NOMO-1 treated with dmso at 0.1 percent for 144 hours (cell line): ENCODE measurements around the gene SORCS2.

Experiments used
- DNase-seq: peaks from one replicate; lab custom pipeline; 2025; ENCODE audit not compliant: unreplicated experiment; lab: John Stamatoyannopoulos, UW

SORCS2 gene

DNA sequence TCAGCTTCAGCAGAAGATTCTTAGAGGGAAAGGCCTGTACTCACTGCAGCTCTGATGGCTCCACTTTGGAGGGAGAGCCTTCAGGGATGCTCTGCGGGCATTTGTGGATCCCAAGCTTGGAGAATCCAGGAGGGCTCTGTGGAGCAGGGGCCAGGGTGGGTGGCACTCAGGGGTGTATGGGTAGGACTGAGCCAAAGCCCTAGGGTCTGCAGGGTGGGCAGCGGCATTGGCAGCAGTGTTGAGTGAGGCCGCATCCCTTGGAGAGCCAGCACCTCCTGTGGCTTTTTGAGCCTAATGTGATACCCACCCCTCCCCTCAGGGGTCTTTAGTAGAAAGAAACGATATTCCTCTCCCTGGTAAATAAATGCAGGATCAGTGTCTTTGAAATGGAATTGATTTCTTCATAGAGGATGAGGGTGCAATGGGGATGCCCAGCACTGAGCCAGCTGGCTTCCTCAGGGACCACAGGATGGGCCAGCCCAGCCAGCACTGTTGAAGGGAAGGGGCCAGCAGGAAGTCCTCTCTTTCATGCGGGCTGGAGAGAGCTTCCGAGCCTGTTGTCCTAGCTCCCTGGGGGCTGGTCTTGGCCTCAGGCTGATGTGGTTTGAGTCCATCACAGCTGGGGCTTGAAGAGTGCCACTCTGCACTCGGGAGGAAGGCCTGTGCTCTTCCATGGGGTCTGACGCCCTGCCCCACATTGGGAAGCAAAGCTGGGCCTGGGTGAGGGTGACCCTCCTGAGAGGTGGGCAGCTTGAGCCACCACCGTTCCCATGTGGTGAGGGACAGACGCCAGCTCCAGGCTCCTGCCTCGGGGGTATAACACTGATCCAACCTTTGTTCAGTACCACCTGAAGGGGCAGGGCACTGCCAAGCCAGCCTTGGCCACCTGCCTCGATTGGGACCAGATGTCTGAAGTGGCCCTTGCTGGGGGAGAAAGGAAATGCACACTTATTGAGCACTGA, 192.9 kb downstream of the SORCS2 start:
- DNase-seq: no peak

DNA sequence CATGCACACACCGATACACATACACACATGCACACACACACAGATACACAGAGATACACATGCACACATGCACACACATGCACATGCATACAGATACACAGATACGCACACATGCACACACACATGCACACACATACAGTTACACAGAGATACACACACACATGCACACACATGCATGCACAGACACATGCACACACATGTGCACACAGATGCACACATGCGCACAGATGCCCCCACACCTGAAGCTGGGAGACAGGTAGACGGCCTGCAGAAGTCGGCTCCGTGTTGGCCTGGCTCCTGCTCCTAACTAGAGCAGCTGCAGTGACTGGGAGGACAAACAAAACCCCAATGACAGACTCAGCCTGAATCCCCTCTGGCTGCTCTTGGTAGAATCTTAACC, 195.6 kb downstream of the SORCS2 start:
- no peak for DNase-seq

DNA sequence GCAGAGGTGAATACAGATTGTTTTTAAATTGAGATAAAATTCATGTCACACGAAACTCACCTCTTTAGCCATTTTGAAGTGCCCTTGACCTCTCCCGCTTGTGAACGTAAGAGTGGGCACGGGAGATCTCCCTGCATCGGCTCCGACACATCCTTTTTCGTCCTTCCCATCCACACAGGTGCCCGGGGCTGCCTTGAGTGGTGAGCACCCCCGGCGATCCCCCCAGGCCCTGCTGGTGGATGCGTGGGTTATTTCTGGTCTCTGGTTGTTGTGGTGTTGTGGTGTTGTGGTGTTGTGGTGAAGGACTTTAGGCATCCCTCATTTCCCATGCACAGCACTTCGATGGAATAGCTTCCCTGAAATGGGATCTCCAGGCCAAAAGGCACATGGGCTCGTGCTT, 196.3 kb downstream of the SORCS2 start:
- no peak for DNase-seq

DNA sequence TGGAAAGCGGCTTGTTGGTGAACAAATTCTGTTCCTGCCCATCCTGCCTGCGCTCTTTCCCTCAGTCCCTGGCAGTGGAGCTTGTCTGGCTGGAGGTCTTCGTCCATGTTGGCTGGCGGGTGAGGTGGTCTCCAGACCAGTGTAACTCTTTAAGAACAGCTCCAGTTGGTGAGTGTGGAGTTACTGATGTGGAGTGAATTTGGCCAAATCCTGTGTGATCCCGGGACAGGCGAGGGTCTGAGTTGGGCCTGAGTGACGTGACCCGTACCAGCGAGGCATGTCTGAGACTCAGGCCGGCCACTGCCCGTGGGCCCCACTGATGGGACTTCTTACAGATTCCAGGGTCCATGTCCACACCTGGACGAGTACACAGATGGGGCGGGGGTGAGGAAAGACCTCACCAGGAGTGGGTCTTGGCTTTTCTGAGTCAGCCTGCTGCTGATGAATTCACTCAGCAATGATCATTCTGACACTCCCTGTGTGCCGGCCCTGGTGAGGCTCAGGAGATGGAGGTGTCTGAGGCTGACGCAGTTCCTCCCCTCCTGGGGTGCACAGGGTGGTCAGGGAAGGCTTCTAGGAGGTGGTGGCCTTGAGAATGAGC, 196.9 kb downstream of the SORCS2 start:
- no peak for DNase-seq

DNA sequence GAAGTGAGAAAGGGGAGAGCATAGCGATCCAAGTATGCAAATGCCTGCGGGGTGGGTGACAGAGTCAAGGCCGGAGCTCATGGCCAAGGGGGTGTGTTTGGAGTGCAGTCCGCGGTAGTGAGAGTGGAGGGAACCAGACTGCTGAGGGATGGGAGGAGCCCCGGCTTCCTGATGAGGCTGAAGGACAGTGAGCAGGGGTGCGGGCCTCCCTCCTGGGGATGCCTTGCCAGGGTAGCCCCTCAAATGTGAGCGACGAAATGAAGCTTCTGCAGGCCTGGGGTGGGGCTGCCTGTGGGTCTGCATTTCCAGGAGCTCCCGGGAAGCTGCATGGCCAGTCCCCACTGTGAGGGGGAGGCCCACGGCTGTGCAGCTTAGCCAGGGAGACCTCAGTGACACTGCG, 197.4 kb downstream of the SORCS2 start:
- no peak for DNase-seq

DNA sequence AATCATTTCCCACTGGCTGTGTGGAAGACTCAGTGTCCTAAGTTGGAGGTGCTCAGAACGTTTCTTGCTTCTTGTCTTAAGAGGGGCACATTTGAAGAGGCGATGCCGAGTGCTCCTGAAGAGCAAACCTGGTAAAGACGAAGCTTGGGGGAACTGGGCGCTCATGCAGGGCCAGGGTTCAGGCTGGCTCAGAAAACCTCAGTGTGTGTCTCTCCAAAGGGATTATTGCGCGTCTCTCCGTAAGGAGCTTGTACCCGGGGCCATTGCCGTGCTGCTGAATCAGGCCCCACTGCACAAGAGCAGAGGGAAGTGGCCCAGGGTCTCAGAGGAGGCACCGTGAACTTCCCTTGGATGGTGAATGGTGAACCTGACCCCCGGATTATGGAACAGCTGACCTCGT, 198.0 kb downstream of the SORCS2 start:
- no peak for DNase-seq

DNA sequence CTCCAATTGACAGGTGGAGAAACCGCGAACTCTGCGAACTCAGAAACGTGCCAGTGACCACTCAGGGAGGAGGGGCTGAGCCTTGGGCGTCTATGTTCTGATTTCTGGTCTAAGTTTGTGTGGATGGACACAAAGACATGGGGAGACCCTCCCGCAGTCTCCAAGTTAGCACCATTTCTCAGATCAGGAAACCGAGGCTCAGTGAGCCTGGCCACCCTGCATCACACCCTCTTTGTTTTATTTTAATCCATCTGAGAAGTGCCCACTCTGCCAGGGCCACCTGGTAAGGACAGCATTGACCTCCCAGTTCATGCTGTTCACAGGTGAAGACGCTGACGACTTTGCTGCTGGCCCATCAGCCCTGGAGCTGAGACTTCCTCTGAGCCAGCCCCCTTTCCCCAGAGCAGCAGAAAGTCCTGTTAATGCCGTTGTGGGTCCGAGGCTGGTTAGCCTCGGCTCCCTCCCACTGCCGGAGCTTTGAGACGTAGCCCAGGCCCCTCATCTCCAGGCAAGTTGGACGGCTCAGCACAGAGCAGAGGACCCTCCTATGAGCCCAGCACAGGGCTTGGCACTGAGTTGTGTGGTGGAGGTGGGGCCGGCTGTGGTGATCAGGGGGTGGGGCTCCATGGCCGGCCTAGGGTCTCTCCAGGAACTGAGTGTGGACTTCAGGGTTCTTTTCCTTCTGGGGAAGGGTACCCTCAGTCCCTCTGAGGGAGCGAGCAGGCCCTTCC, 198.7 kb downstream of the SORCS2 start:
- no peak for DNase-seq

DNA sequence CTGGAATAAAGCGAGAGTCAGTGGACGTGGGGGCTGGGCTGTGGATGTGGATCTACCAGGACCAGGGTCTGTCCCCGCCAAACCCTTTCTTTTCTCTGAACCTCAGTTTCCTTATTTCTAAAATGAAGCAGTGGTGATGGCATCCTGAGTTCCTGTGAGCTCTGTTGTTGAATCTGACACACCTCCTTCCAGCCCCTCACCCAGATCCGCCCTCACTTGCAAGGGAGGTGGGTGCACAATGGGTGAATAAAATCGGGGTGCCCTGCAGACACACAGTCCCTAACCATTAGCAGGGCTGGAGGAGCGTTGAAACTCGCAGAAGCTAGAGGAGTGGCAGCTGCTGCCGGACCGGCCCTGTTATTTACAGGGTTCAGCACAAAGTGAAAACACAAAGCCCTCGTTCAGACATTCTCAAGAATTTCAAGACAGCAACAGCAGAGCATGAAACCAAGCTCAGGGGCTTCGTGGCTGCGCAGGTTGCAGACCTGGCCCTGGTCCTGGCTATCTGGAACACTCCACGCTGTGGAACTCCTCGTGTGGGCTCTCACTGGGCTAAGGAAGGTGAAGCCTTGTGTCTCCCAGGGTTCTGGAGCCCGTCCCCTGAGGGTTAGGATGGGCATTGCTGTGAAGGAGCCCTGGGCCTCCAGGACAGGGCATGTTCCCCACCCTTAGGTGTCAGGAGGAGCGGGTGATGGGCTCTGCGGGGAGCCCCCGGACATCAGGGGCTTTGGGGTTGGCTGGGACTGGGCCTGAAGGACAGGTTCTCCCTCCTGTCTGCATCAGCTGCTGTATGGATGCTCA, 199.5 kb downstream of the SORCS2 start:
- no peak for DNase-seq

DNA sequence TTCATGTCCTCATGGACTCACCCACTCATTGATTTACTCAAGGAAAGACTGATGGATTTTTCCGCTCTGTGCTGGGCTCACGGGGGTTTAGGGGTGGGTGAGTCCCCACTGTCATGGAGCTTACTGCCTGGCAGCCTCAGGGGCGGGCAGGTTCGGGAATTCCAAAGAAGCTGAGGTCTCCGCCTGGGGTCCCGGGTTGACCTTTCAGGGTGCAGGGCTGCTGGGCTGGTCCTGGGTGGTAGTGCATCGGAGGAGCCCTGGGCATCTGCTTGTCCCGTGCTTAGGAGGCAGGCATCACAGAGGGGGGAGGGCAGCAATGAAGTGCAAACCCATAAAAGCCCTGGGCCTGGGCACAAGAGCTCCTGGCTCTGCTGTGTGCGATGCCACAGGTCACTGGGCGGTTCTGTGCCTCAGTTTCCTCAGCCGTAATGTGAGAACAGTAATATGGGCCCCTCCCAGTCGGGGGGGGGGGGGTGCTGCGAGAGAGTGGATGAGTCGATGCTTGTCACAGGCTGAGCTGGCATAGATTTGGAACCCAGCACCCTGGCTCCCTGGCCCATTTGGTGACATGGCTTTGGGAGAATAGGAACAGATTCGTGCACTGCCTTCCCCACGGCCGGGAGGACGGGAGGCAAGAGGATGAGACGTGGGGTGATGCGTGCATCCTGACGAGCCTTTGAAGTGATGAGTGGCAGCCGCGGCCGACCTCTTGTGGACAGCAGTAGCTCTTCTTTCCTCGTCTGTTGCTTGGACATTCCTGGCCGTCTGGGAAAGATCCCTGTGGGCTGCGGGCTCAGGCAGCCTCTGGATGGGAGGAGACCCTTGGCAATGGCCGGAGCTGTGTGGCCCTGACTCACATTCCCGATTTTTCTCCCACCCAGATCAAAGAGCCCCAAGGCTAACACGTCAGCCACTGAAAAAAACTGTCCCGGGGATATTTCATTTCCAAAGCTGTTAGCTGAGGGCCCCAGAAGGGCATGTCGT, 200.4 kb downstream of the SORCS2 start:
- DNase-seq: no peak

DNA sequence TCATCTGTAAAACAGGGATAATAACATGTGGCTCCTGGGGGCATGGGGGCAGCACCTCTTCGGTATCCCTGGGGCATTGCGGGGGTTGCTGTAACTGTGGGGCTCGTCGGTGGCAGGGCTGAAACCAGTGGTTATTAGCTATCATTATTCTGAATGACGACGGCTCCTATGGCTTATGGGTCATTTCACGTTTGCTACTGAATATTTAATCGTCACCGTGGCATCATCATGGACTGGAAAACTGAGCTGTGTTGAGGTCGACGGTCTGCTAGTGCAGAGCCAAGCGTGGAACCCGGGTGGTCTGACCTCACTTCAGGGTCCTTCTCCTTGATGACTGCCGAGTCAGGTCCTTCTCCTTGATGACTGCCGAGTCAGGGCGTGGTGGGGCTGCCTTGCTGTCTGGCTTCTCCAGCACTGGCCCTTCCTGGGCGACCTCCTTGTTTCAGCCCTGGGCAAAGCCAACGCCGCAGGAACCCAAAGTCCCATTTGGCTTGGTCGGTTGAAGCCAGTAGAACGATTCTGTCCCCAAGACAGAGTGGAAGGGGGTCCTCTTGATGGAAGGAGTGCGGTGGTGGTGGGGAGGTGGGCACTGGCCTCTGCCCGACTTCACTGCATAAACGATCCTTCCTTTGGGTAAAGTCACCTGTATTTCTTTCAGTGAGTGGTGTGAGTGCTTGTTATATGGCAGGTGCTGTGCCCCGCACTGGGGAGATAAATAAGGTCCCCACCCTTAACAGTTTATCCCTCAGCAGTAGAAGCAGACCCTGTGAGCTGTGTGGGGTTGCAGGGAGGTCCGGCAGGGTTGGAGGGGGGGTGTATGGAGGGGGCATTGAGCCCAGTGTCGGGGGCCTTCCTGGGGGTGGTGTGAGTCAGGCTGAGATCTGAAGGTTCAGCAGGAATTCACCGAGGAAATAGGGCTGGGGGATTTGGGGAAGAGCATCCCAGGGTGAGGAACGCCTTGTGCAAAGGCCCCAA, 201.6 kb downstream of the SORCS2 start:
- no peak for DNase-seq

DNA sequence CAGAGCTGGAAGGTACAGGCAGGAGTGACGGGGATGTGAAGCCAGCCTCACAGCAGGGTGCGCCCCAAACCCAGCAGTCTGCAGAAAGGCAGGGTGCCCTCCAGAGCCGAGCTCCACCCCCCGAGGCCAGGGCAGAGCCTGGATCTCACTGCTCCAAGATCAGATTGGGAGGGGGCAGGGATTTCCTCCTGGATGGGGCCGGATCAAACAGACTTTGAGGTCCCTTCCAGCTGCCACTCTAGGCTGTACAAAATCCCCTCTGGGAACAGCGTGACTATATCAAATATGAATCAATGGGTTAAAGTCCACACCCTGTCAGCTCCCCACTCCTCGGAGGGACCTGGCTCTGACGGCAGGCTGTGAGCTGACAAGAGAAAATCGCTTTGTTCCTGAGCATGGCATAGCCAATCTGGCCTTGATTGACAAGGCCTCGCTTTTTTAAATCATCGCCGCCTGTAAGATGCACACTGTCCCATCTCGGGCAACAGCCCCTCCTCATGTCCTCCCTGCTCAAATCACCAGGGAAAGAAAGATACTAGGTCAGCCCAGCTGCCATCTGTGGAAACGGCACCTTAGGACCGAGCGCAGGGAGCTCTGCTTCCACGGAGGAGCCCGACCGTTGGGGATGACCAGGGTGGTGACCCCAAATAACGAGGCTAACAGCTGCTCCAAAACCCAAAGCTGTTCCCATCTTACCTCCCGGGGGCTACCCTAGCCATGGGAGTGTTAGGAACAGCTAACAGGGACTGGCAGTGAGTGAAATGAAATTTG, 202.5 kb downstream of the SORCS2 start:
- DNase-seq: no peak

DNA sequence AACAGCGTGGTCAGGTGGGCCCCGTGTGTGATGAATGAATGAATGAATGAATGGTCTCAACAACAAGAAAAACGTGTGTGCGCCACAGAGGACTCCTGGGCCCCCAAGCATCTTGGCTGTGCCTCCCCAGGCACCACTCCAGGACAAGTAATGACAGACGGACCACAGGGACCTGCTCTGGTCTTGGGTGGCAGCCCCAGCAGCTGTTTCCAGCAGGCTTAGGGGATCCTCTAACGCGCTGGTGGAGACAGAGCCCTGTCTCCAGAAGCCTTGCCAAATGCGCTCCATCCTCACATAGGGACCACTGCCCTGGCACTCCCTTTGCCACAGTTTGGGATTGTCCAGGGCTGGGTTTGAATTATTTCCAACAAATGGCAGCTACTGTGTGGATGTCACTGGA, 203.3 kb downstream of the SORCS2 start:
- DNase-seq: no peak

DNA sequence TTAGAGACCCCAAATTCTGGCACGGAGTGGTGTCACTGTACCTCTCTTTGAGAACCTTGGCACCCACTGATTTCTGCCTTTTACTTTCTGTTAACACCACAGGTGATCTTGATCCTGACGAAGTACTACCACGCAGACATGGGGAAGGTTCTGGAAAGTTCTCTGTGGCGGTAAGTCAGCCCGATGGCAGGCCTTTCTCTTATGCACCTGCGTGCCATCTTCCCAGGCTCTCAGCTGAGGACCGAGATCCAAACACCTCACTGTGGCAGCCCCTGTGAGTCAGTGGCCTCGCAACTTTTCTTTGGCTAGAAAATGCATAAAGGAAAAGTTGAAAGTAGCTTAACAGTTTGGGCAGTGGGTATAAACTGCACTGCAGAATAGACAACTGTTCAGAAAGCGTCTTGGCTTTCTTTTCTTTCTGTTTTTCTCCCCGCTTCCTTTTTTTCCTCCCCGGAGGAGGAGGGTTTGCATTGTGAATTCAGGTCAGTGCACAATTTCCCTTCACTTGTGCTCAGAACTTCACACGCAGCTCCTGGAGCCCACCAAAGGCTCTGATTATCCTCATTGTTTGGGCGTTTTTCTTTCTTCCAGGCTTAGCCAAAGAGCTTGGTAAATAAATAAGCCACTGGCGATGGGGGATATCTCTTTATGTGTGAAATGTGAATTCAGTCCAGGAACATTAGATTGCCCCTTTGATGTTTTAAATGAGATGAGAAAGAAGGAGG, 204.0 kb downstream of the SORCS2 start:
- no peak for DNase-seq

DNA sequence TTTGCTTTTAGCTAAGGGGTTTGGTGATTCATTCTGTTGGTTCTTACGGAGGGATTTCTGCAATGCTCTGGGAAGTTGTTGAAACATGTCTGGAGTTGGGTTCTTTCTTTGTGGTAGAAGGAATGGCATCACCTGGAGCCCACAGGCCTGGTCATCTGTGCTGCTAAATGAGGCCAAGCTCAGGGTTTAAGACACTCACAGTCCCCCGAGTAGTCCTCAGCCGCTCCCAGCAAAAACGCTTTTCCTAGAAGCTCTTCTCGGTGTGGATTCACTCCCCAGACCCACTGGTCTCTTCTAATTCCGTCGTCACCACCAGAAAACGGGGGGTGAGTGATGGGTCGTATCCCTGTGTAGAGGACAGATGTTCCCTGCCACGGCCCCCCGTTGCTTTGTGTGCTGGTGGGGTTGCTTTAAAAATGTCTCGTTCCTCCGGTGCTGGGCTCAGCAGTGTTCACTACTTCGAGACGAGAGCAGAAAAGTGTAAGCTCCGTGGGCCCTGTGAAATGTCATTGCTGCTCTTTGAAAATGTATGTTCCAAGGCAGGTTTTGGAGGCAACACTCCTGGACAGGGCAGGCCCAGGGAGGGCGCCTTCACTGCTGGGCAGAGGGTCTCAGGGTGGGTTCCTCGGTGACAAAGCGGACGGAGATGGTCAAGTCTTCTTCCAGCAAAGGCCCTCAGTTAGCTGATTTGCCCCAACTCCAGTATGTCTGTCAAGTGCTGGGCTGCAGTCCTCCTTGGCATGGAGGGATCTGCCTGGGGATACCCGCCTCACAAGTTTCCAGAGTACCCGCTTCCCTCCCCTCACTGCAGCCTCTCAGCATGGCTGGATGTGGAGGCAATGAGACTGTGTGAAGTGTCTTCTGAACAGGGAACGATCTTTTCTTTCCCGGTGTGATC, 205.1 kb downstream of the SORCS2 start:
- DNase-seq: no peak

DNA sequence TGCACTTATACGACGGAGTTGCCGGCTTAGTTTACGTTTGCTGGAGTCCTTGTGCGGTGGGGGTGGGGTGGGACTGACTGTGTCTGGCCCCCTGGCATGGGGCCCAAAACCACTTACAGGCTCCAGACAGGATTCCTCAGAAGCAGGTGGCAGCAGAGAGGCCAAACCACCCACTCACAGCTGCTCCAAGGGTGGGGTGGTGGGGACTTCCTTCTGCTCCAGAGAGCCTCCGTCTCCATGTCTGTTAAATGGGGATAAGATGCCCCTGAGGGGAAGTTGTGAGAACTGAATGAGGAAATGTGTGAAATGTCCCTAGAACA, 205.7 kb downstream of the SORCS2 start:
- DNase-seq: no peak

DNA sequence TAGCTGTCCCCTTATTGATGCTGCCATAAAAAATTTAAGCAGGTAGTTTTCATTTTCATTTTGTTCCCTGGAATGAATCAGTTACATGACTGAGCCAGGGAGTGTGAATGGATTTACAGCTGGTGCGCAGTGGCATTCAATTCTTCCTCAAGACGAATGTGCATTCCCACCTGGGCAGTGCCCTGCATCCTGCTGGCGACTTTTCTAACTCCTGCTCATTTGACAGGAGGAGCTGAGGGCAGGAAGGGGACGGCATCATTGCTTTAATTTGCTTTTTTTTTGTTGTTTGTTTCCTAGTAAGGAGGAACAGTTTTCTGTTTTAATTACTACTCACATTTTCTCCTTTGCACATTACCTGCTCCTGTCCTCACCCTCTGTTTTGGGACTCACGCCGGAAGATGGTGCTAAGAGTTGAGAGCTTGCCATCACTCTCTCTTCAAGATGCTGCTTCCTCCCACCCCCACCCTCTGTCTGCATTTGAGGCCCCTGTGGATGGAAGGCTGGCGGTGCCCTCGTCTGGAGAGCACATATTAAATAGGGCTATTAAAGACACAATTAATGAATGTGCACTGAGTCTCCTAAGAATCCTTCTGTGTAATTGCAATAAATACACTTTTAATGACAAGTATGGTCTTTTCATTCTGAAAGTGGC, 206.6 kb downstream of the SORCS2 start:
- no peak for DNase-seq
